Skeletal muscle tissue (tissue), 4 donors: ENCODE measurements around the gene NTSR1. TPM values are rescaled to one million over a fixed set of nuclear protein-coding genes. Genes with fewer than 3 reads are reported as not detected.
"Not testable (repeated sequence)": the region's sequence is repeated elsewhere in the genome, so short reads cannot be mapped to it uniquely, and the experiment has no call there.

ENCODE experiments used
- H3K27ac ChIP-seq: one replicate; pipeline ENCODE4 v1.7.0; 2013; ENCODE audit warnings: mild to moderate bottlenecking, low read depth, low read length, inconsistent platforms
- H3K27me3 ChIP-seq, 3 donors: one replicate each; pipeline ENCODE4 v1.7.0; 2013; ENCODE audit warnings: low read length in 3 of 3; ENCODE audit not compliant: control insufficient read depth in 3 of 3, insufficient read depth in 3 of 3
- H3K36me3 ChIP-seq, 3 donors: one replicate each; pipeline ENCODE4 v1.7.0; 2013; ENCODE audit warnings: low read length in 3 of 3; ENCODE audit not compliant: control insufficient read depth in 3 of 3, insufficient read depth in 3 of 3
- H3K4me1 ChIP-seq, 3 donors: one replicate each; pipeline ENCODE4 v1.7.0; 2013; ENCODE audit warnings: low read length in 3 of 3, mild to moderate bottlenecking in 3 of 3; ENCODE audit not compliant: control insufficient read depth in 3 of 3, insufficient read depth in 3 of 3
- H3K4me3 ChIP-seq, 3 donors: one replicate each; pipeline ENCODE4 v1.7.0; 2013; ENCODE audit warnings: low read length in 3 of 3
- H3K9ac ChIP-seq, 3 donors: one replicate each; pipeline ENCODE4 v1.7.0; 2013; ENCODE audit warnings: low read length in 3 of 3, mild to moderate bottlenecking in 3 of 3, moderate library complexity in 2 of 3, low read depth in 1 of 3
- H3K9me3 ChIP-seq, 3 donors: one replicate each; pipeline ENCODE4 v1.7.0; 2013; ENCODE audit warnings: low read length in 3 of 3; ENCODE audit not compliant: control insufficient read depth in 3 of 3
- total RNA-seq: library from RNA; depleted of rRNA; stranded (reverse); fragments of >200 nt; gene quantifications from one replicate; pipeline ENCODE4 v1.2.3, GENCODE V29; 2014
- donor health status: Osteomylitis.

The NTSR1 gene
- total RNA-seq, 1 donor from 2014 or later = under 0.01 TPM

DNA sequence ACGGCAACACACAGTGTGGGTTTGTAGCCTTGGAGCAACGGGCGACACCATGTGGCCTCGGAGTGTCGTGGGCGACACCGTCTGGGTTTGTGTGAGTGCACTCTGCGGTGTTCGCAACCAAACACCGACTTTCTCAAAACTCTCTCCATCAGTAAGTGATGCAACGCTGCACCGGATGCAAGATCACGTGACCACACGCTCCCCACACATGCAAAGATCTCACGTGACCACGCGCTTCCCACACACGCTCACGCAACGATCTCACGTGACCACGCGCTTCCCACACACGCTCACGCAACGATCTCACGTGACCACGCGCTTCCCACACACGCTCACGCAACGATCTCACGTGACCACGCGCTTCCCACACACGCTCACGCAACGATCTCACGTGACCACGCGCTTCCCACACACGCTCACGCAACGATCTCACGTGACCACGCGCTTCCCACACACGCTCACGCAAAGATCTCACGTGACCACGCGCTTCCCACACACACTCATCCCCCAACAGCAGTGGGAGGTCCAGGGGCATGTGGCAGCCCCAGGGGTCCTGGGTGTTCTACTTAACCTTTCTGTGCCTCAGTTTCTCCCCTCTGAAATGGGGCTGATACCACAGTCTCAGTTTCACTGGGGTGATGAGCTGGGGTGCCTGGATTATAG, 24.8 kb upstream of the NTSR1 start:
- H3K4me1 ChIP-seq, H3K9me3 ChIP-seq, H3K27ac ChIP-seq, H3K36me3 ChIP-seq, H3K4me3 ChIP-seq, H3K9ac ChIP-seq: not testable (repeated sequence)
- peaks cover 49 to 65% (median 53%) of the 10 kb centered on the region in 3 donors for H3K27me3 ChIP-seq

GRCh38 chr20:62684981-62685380, 23.7 kb upstream of the NTSR1 start:
- Histone ChIP-seq H3K4me1 (no peaks in the 10 kb centered on the region), H3K36me3 (no peaks in the 10 kb centered on the region), H3K9ac (no peak overlapping the region), H3K9me3 (peaks cover 0 to 5% (median 1%) of the 10 kb centered on the region in 3 donors), H3K27me3 (peaks cover 49 to 70% (median 63%) of the 10 kb centered on the region in 3 donors), H3K4me3 (no peak overlapping the region), H3K27ac (no peak overlapping the region)

DNA sequence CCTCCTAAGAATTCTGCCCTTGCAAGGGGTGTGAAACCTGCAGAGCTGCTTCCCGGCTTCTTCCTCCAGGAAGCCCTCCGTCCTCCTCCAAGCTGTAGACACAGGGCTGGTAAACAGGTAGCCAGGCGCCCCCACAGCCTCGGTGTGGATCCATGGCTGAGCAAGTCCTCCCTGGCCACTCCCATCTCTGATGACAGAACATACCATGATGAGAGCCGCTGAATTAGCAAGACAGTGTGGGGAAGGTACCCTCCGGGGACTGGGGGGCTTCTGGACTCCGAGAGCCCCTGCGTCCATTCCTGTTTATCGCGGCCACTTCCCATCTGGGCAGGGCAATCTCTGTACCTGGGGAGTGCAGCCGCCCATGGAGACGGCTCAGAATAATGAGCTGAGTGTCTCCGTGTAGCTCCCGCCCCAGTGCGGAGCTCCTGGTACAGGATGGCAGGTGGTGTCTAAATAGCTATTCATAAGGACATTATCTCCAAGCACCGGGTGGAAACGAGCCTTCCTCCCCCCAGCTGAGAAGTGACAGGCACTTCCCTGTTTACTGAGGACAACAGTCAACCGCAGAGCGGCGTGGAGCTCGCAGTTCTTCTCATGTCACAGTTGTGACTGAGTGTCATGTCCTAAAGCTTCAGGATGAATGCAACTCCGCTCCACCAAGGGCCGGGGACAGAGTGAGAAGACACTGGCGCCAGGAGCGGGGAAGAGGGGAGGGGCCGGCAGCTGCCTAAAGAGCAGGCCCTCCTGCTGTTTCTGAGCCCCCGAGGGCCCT, 22.7 kb upstream of the NTSR1 start:
- H3K4me1 ChIP-seq = no peaks in the 10 kb centered on the region
- no peak overlapping the region for H3K4me3 ChIP-seq
- H3K27me3 ChIP-seq = peaks cover 44 to 74% (median 67%) of the 10 kb centered on the region in 3 donors

GRCh38 chr20:62686869-62687830, 21.5 kb upstream of the NTSR1 start:
- no peak overlapping the region for H3K4me3 ChIP-seq
- peaks cover 44 to 77% (median 70%) of the 10 kb centered on the region in 3 donors for H3K27me3 ChIP-seq
- H3K9ac ChIP-seq = no peak overlapping the region
- no peak overlapping the region for H3K27ac ChIP-seq
- no peaks in the 10 kb centered on the region for H3K9me3 ChIP-seq
- H3K4me1 ChIP-seq = no peaks in the 10 kb centered on the region
- no peaks in the 10 kb centered on the region for H3K36me3 ChIP-seq

More for the DNA sequence above, 22.7 kb upstream of the NTSR1 start:
- Histone ChIP-seq H3K36me3 (no peaks in the 10 kb centered on the region), H3K9ac (no peak overlapping the region), H3K9me3 (no peaks in the 10 kb centered on the region), H3K27ac (no peak overlapping the region)

- Histone ChIP-seq H3K4me1 (no peaks in the 10 kb centered on the region), H3K27ac (no peak overlapping the region), H3K9ac (no peak overlapping the region), H3K36me3 (no peaks in the 10 kb centered on the region), H3K9me3 (no peaks in the 10 kb centered on the region), H3K27me3 (peaks cover 44 to 77% (median 67%) of the 10 kb centered on the region in 3 donors), H3K4me3 (no peak overlapping the region)
These were observed 20.6 kb upstream of the NTSR1 start for GRCh38 chr20:62688083-62688482.

DNA sequence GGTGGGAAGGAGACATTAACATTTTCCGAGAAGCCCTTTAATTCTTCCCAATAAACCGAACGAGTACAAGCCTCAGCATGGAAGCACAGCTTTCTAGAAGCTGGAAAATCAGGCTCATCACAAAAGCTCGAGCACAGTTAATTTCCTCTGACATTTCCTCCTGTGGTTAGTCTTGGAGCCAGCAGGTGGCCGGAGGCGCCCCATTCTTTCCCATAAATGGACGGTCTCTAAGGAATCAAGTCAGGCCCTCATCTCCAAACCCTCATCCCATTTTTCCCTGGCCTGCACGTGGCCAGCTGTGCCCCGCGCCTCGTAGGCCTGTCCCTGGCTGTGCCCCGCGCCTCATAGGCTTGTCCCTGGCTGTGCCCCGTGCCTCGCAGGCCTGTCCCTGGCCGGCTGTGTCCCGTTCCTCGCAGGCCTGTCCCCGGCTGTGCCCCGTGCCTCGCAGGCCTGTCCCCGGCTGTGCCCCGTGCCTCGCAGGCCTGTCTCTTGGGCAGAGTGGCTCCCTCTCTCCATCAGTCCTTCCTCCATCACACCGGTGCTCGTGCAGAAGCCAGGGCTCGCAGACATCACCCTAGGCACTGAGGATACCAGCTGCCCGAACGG, 19.7 kb upstream of the NTSR1 start:
- H3K27me3 ChIP-seq = peaks cover 43 to 77% (median 68%) of the 10 kb centered on the region in 3 donors
- H3K9ac ChIP-seq = no peak overlapping the region
- H3K9me3 ChIP-seq = no peaks in the 10 kb centered on the region
- no peak overlapping the region for H3K4me3 ChIP-seq
- no peaks in the 10 kb centered on the region for H3K36me3 ChIP-seq
- no peak overlapping the region for H3K27ac ChIP-seq
- H3K4me1 ChIP-seq = no peaks in the 10 kb centered on the region

GRCh38 chr20:62689861-62690260, 18.8 kb upstream of the NTSR1 start:
- Histone ChIP-seq H3K4me3 (no peak overlapping the region), H3K9me3 (no peaks in the 10 kb centered on the region), H3K27me3 (peaks cover 41 to 77% (median 64%) of the 10 kb centered on the region in 3 donors), H3K9ac (no peak overlapping the region), H3K27ac (no peak overlapping the region), H3K36me3 (no peaks in the 10 kb centered on the region), H3K4me1 (no peaks in the 10 kb centered on the region)

- Histone ChIP-seq H3K27me3 (peaks cover 41 to 77% (median 67%) of the 10 kb centered on the region in 3 donors), H3K4me3 (no peak overlapping the region), H3K9me3 (no peaks in the 10 kb centered on the region), H3K27ac (no peak overlapping the region), H3K36me3 (no peaks in the 10 kb centered on the region), H3K4me1 (no peaks in the 10 kb centered on the region), H3K9ac (no peak overlapping the region)
These were observed 18.3 kb upstream of the NTSR1 start for GRCh38 chr20:62690261-62690820.

DNA sequence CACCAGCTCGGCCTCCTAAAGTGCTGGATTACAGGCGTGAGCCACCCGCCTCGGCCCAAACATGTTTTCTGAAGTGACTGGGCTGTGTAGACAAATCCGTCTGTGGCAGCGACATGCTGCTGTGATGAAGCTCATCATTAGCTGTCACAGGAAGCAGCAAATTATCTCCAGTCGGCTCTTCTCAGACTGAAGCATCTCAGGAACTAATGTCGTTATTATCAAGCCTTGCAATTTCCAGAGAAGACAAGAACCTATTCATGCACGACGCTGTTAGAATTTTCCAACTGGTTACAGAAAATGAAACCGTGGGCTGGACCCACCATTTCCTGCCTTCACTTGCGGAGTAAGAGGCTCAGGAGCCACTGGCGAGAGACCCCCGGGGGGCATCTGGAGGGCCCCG, 17.1 kb upstream of the NTSR1 start:
- H3K4me3 ChIP-seq = no peak overlapping the region
- peaks cover 43 to 71% (median 64%) of the 10 kb centered on the region in 3 donors for H3K27me3 ChIP-seq
- H3K9me3 ChIP-seq = no peaks in the 10 kb centered on the region
- H3K36me3 ChIP-seq = no peaks in the 10 kb centered on the region
- no peaks in the 10 kb centered on the region for H3K4me1 ChIP-seq
- H3K27ac ChIP-seq = no peak overlapping the region
- H3K9ac ChIP-seq = no peak overlapping the region
